CD4-positive, alpha-beta T cell treated with Interleukin-4 for 4 hours (primary cell): ENCODE data around the gene ANTXR2.

Experiments used
- DNase-seq: peaks from one replicate; pipeline ENCODE4 v3.0.0-alpha.2; 2020

The ANTXR2 gene

GRCh38 chr4:79854856-79855502 is 218.1 kb downstream of the ANTXR2 start:
- DNase-seq, result no peak

DNA sequence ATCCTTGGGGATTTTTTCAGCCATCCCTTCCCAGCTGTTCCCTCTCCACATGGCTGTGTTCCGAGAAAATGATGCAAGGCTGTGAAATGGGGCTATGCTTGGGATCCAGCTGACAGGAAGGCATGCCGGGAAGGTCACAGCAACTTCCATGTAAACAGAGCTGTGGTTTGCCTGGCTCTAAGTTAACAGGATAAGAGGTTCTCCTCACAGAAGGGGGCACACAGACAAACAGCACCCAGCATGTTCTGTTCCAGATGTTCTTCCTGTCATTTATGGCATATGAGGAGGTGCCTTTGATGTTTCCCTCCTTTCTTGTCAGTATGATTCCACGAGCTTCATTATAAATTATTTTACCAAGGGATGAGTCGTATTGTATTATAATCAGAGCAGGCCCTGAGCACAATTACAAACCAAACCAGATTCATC is 220.7 kb downstream of the ANTXR2 start:
- DNase-seq, result no peak

DNA sequence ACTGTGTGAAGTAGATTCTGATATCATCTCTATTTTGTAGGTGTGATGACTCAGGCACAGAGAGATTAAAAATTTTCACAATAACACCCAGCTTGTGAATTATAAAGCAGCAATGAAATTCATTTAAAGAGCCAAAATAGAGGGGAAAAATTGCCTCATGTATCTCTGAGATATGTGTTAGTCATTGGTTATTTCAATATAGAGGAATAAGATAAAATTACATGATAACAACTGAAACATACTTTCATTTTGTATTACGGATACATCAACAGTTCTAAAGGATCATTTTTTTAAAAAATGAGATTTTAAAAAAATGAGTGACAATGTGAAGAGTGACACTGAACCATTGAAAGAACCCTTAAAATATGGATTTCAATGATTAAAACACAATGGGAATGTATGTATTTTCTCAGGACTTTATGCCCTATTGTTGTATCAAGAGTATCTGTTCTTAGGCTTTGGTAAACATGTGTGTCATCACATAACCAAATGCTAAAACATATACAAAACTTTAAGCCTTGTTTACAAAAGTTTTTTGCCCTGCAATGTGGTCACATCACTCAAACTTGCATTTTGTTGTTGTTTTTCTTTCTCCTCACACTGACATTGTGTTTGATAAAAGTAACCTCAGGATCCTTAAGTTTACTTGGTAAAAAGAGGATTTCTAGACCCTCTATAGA is 221.3 kb downstream of the ANTXR2 start:
- DNase-seq, result no peak
